Limb (tissue), 2 donors: Measurements from ENCODE around the gene FREM2.

Experiments
- DNase-seq, 2 donors: peaks; one replicate each; pipeline ENCODE4 v3.0.0-alpha.2; 2016; ENCODE audit errors: extremely low spot score in 2 of 2

Gene FREM2

DNA sequence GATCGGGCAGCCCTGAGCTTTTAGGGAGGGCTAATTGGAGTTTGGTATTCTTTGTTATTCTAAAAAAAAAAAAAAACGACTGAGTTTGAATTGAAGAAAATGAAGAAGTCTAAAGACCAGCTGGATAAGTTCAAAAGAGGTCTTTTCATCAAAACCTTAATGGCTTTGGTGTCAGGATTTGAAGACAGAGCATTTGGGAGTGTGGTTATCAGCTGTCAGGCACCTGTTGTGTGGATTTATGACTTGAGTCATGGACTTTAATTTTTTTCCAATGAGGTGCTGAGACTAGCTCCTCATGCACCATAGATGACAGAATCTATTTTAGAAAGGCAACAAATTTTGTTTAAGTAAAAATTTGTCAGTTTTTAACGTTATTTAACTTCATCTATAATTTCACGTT lies 72.5 kb downstream of the FREM2 start:
- no peak for DNase-seq

DNA sequence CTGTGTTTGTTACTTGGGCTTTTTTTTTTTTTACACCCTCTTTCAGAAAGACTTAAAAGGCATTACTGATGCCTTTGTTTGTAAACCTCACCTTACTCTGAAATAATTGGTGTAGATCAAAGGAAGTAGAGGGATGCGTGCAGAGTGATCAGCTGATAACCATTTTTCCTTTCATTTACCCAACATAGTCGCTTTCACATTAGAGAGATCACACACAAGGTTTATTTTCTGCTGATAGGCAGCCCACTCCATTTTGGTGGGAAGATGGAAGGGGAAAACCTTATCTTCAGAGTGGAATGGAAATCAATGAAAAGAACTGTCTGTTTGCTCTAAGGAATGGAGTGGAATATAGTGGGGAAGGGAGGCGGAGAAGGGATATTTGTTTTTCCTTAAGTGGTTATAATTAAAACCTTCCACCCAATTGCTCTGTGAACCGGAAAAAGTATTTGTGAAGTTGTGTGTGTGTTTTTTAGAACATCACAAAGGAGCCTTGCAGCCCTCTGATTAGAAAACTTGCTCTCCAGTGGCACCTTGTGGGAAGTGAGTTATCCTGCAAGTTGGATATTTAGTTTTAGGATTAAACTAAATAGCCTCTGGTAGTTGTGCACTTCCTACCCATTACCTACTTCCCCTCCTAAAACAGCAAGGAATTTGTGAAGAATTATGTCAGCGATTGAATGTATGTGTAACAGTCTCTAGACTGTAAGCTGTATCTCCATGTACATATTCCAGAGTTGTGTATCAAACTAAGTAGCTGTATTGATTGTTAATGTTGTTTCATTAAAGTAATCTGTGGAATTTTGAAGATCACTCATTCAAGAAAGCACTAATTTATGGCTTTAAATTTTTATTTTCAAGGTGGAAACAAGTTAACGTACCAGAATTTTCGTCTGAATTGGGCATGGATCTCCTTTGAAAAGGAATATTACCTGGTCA lies 76.8 kb downstream of the FREM2 start:
- peak in 1 of 2 donors; percentile 49 for DNase-seq

DNA sequence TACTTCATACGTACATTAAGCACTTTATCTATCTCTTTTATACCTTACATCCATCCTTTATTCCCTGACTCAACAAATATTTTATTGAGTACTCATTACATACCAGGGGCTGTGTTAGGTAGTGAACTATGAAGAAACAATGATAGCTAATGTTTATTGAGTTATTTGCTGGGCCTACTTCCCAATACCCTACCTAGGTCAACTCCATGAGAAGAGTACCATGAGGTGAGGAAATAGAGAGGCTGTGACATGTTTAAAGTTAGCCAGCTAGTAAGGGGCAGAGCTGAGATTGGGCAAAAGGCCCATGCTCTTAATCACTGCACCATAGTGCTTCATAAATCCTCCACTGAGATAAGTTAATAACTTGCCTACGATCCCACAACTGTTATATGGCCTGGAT lies 79.9 kb downstream of the FREM2 start:
- no peak for DNase-seq

DNA sequence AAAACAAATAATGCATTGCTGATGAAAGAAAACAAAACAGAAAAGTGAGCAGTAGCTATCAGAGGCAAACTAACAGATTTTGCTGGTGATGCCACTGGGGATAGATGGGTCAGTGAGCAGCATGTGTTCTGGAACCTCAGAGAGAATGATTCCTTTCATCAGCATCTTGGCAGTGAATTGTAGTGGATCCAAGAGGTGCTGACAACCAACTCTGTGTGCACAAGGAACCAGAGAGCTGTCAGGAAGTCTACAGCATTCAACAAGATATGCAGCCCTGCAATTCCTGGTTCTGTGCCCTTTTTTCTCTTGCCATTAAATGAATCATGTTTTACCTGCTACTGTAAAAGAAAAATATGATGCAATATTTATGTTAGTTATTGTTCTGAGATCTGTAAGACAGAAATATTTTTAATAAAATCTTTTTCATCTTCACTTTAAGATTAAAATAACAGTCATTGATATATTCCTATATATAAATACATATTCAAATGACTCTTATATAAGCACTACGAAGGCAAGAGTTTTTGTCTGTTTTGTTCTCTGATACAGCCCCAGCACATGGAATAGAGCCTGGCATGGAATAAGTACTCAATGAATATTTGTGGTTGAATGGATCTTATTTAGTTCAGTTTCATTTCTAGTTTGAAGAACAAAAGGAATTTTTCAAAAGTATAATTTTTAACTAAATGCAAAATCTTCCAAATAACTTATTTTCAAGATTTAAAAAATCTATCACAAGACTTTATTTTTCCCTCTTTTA lies 80.8 kb downstream of the FREM2 start:
- DNase-seq, result no peak

DNA sequence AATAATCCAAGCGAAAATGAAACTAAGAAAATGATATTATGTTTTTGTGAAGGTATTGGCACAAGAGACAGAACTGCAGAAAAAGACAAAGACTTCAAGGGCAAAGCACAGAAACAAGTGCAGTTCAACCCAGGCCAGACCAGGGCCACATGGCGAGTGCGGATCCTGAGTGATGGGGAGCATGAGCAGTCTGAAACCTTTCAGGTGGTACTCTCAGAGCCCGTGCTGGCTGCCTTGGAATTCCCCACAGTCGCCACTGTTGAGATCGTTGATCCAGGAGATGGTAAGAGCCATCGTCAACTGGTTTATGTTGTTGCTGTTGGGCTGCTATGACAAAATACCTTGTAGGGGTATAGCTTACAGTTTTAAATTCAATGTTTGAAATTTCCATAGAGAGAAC lies 82.6 kb downstream of the FREM2 start:
- no peak for DNase-seq

DNA sequence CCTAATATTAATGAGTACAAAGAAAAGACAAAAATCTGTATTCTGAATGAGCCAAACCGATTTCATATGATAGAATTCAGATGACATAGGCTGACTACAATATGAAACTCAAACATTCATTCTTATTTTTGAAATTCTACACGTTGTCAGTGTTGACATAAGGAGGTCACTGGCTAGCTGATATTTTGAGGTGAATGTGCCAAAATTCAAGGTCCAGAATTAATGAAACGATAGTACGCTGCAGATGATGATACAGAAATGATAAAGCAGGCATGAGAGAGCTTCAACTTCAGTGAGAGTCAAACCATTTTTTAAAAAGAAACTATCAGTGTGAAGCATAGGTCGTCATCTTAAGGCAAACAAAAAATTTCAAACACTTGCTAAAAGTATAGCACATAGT lies 88.2 kb downstream of the FREM2 start:
- no peak for DNase-seq

DNA sequence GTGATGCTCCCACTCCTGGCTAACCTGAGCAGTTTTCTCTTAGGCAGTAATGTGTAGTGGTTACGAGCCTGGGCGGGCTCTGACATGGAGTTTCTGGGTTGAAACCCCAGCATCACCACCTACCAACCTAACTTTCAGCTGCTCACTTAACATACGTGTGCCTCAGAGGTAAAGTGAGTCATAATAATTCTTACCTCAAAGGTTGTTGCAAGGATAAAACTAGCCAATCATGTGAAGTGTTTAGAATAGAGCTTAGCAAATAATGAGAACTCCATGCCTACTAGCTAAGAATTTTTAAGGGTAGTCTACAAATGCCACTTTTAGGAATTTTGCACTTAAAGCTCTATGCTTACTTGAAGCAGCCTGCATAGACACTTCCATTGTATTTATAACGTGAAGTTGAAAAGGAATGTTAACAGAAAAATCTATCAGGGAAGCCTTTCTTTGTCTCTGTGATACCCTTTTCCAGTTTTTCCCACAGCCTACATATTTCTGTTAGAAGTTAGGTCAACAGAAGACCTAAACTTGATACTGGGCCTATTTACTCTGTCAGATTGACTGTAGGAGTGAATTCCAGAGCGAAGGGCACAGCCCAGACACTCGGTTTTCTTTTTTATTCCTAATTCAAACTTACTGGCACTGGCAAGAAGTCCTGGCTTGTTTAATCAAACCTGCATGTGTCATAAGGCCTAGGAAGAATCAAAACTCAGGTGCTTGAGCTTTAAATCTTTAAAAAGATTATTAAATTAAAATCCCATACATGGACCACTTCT lies 90.7 kb downstream of the FREM2 start:
- no peak for DNase-seq

DNA sequence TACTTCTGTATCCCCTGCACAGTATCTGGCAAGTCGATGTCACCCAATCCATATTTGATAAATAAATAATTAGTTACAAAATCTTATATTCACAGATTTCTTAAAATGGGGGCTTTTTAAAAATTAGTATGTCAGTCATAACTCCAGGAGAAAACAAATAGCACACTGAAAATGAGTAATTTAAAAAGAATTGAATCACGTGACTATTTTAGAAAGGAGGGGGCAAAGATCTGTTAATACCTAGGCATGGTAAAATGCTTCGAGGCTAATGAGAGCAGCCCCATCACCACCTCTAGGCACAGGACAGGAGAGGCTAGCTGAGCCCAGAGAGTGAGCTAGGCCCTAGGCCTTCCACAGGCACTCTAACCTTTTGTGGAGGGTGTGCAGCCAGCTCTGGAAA lies 94.7 kb downstream of the FREM2 start:
- no peak for DNase-seq

DNA sequence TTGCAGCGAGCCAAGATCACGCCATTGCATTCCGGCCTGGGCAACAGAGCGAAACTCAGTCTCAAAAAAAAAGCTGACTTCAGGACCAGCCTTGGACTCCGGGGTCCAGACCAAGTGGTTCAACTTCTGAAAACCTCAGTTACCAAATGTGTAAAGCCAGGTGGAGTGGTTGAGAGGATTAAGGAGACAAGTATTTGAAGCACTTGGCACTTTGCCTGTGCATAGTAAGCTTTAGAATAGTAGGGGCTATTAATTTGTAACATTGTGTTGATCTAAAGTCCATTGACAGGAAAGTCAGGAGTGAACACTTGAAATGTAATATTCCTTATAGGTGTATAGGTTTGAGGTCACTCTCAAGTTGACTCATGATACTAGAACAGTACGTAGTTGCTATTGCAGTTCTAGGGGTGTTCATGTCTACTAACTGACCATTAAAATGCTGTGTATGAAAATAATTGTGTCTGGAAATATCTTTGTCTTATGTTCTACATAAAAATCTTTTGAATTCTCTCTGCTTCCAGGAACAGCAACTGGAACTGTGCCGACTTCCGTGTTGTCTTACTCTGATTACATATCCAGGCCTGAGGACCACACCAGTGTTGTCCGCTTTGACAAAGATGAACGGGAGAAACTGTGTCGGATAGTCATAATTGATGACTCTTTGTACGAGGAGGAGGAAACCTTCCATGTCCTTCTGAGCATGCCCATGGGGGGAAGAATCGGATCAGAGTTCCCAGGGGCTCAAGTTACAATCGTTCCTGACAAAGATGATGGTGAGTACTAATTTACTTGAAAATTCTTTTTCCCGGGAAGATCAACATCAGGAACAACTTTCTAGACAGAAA lies 97.4 kb downstream of the FREM2 start:
- peak in 1 of 2 donors; percentile 2 for DNase-seq

DNA sequence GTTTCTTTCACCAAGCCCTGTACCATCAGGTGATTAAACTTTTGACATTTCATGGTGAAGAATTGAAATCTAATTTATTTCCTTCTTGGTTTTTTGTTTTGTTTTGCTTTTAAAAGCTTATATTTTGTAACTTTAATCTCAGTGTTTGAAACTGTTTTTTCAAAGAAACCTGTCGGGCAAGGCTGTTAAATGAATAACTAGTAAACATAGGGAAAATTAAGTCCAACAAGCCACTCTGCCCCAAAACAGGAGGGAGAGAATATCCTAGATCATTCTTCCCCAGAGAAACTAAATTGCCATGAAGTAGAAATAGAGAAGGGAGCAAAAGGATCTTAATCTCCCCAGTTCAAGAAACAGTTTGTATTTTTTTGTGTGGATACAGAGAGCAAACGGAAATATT lies 98.2 kb downstream of the FREM2 start:
- no peak for DNase-seq

DNA sequence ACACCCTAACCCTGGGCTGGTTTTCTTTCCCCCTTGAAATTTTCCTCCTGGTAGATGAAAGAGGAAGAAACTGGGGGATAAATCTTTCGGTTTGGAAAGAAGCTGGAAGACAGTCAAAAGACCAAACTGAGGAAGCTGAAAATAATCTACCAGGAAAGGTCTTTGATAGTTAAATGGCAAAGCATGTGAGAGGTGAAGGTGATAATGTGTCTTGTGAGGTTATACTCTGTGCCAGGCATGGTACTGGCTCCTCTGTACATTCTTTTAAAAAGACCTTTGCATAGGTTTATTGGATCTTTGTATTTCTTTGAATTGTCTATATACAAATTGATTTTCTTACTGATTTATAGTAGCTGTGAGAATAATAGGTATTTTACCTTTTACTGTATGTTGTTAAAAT lies 98.6 kb downstream of the FREM2 start:
- no peak for DNase-seq

DNA sequence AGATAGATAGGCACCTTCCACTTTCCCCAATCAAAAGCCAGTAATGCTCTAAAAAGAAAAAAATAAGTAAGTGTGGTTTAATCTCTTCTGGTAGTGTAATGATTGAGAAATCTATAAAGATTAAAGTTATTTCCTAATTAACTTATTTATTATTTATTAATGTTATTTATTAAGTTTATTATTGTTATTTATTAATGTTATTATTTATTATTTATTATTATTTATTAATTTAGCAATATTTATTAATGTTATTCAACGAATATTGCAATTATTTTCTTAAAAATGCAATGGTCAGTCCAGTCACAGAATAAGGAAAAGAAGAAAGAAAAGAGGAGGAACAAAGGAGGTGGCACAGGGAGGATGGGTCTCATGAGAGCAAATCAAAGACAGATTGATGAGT lies 100.7 kb downstream of the FREM2 start:
- no peak for DNase-seq

DNA sequence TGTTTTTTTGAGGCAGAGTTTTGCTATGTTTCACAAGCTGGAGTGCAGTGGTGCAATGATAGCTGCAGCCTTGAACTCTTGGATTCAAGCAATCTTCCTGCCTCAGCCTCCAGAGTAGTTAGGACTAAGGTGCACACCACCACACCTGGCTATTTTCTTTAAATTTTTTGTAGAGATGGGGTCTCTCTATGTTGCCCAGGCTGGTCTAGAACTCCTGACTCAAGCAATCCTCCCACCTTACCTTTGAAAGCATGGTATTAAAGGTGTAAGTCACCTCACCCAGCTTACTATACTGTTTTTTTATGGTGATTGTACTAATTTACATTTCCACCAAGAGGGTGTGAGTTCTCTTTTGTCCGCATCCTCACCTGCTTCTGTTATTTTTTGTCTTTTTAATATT lies 110.0 kb downstream of the FREM2 start:
- no peak for DNase-seq

DNA sequence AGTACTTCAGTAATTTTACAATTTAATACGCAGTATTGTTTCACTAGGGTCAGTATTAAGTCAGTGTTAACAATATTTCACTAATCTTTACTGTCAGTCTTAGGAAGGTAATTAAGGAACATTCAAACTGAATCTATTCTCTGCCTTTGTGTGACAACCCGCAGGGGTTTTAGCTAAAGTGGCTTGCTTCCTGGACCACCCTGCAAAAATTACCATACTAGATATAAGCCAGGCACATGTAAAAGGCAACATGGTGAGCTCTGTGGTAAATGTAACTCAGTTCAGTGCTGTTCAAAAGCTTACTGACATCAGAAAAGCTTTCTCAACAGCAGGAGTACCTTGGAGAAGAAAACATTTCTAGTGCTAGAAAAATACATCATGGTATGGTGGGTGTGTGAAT lies 116.7 kb downstream of the FREM2 start:
- no peak for DNase-seq

DNA sequence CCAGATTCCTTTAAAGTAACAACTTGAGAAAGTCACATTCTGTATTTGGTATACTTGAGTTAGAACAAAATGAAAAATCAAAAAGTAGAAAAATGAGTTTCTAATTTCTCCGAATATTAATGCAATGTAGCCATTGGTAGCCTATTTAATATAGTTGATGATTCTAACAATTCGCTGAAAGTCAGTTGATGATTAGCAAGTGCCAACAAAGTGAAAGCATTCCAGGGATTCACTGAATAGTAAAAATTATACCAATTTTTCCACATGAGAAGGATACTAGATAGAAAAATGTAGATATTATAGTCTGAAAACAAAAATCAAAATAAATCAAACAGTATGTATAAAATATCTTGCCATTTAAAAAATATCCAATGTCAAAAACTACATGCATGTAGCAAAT lies 117.2 kb downstream of the FREM2 start:
- no peak for DNase-seq

DNA sequence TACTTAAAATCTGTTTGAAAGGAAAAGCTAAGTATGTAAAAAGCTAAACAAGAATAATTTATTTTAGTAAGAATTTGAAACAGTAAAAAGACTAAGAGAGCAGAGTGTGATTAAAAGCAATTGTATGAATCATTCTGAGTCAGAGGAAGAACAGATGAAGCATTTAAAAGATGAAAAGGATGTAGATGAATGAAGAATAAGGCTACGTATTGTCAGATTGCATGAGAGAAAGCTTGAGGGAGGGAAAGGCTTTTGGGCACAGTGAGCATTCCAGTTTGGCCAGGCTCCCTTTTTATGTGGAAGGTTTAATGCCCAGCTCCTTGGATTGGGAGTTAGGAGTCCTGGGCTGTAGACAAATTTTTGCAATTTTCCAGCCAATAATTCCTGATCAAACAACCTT lies 117.7 kb downstream of the FREM2 start:
- no peak for DNase-seq

DNA sequence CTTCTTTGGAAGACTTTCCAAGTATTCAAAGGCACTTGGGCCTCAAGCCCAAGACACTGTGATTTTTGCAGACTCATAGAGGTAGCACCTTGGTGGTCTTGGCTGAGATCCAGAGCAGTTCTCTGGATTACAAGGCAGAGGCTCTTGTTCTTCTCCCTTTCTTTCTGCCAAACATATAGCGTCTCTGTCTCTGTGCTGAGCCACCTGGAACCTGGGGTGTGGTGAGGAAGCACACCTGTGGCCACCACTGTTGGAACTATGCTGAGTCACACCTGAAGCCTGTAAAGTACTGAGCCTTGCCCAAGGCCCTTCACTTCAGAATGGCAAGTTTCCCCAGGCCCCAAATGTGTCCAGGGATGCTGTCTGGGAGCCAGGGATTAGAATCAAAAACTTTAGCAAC lies 127.5 kb downstream of the FREM2 start:
- no peak for DNase-seq

DNA sequence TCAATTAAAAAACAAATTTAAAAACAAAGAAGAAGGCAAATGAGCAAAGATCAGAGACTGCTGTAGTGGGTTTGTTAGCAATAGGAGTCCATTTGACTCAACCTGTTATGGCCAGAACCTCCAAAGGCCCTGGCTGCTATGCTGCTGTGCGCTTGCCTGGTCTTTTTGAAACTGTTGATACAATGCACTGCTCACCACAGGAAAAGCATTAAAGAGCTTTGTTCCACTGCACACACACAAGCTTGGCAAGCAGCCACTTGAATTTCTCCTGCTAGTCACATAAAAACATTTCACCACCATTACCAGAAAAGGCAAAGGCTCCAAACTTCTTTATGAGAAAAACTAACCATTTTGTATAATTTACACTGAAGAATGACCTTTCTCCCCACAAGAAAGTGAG lies 132.2 kb downstream of the FREM2 start:
- DNase-seq, result peak; percentile 39 to 41

DNA sequence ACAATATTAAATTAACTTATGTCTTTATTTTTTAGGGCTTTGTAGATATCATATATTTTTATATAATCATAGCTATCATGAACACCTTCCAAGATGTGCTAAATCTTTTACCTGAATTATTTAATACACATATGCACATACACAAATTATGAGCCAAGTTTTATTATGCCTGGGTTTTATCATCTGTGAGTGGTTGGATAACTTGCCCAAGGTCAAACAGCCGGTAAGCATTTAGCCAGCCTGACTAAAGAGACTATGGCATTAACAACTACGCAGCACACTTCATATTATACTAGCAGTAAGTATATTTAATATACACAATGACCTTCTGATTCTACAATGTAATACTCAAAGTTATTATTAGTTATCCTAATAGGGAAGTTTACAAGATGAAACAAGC lies 132.7 kb downstream of the FREM2 start:
- no peak for DNase-seq

DNA sequence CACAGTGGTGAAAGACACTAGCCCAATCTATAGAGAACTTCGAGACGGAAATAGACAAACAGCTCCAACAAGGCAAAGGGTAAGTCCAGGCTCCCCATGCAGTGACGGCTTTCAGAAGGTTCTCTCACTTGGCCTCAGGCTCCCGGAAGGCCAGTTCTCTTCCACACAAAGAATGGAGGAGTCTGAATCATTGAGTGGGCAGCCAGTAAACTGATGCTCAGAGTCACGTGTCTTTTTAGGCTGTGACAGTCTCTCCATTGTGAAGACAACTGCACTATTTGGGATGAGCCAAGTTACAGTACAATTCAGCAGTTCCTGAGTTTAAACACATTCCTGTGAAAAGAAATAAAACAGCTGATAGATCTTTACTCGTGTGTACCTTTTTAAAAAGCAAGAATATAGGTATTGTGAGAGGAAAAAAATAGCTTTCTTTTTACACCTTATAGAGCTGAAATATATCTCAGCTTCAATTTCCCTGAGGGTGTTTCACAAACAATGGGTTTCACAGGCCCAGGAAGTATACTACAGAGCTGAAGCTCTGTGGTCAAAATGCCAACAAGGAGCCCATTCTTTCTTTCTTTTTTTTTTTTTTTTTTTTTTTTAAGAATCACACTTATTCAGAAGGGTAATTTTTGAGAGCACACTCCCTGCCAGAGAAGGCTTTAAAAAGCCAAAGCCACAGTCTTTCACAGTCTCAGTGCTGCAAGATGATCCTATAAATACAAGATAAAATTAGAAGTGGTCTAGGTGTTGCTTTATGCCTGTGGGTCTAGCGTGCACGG lies 135.1 kb downstream of the FREM2 start:
- DNase-seq, result no peak
